GM12873 (cell line): Measurements from ENCODE around the gene VAMP5.

ENCODE experiments used
- TF ChIP-seq, protein P1 (sequence below): IDR thresholded peaks from 2 replicates; pipeline ENCODE4 v1.5.1; 2012; ENCODE audit warnings: low read depth, mild to moderate bottlenecking, moderate library complexity, low read length, control low read depth; ENCODE audit not compliant: insufficient read depth; ENCODE audit errors: missing control alignments

Gene VAMP5

DNA sequence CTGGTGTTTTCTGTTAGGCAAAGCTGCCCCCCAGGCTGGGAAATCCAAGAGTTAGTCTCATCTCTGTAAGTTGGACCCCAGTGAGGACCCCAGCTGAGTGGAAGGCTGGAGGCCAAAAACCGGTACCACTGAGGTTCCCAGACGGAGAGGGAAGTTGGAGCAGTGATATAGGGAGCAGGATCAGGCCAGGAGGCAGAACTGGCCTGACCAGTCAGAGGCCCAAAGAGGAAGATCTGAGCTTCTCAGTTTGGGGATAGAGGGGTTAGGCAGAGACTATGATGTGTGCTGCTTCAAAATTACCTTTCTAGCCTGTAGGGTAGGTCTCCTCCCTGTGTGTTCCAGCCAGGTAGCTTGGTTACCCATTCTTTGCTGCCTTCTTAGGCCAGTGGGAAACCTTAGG is 6.7 kb downstream of the VAMP5 start:
- TF ChIP-seq, protein P1, sequence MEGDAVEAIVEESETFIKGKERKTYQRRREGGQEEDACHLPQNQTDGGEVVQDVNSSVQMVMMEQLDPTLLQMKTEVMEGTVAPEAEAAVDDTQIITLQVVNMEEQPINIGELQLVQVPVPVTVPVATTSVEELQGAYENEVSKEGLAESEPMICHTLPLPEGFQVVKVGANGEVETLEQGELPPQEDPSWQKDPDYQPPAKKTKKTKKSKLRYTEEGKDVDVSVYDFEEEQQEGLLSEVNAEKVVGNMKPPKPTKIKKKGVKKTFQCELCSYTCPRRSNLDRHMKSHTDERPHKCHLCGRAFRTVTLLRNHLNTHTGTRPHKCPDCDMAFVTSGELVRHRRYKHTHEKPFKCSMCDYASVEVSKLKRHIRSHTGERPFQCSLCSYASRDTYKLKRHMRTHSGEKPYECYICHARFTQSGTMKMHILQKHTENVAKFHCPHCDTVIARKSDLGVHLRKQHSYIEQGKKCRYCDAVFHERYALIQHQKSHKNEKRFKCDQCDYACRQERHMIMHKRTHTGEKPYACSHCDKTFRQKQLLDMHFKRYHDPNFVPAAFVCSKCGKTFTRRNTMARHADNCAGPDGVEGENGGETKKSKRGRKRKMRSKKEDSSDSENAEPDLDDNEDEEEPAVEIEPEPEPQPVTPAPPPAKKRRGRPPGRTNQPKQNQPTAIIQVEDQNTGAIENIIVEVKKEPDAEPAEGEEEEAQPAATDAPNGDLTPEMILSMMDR, result no peak

DNA sequence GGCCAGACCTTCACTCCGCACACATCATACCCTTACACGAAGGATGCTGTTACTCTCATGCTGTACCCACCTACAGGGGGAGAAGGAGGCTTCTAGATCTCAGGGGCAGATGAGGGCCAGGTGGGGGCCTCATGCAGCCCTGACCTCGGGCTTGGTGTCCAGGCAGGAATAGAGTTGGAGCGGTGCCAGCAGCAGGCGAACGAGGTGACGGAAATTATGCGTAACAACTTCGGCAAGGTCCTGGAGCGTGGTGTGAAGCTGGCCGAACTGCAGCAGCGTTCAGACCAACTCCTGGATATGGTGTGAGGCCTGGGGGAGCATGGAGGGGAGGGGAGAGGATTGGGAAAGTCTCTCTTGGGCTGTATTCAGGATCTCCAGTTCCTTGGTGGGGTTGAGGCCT is 7.3 kb downstream of the VAMP5 start:
- TF ChIP-seq, protein P1, result no peak

DNA sequence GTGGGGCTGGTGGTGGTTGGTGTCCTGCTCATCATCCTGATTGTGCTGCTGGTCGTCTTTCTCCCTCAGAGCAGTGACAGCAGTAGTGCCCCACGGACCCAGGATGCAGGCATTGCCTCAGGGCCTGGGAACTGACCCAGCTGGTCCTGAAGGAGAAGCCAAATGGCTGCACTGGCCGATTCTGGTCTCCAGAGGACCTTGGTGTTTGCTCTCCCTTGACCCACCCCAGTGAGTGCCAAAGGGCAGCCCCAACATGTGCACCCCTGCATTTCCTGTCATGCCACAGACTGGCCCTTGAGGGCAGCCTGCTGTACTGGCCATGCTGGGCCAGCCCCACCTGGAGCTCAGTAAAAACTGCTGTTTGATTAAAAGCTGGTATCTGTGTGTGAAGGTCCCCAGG is 8.8 kb downstream of the VAMP5 start:
- TF ChIP-seq, protein P1, result no peak

DNA sequence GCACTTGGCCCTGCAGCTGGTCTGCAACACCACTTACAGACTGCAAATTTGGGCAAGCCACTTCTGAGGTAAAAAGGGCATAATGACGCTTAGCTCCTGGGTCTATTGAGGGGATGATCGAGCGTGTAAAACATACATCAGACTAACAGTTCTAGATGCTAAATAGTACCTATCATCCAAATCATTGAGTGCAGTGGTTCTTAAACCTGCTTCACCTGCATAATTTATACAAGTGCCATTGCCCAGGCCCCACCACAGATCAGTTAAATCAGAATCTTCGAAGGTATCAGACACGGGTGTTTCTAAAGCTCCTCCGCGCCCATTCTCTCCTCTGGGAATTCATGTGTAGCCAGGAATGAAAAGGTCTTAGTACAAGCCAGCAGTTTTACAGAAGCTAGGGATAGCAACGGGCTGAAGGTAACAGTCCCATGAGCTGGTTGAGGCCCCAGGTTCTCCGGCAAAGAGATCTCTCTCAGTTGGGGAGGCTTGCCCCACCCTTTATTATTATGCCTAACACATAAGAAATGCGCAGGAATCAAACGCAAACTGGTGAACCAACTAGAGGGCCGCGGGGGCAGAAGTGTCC is 10.6 kb downstream of the VAMP5 start:
- TF ChIP-seq, protein P1, result no peak

DNA sequence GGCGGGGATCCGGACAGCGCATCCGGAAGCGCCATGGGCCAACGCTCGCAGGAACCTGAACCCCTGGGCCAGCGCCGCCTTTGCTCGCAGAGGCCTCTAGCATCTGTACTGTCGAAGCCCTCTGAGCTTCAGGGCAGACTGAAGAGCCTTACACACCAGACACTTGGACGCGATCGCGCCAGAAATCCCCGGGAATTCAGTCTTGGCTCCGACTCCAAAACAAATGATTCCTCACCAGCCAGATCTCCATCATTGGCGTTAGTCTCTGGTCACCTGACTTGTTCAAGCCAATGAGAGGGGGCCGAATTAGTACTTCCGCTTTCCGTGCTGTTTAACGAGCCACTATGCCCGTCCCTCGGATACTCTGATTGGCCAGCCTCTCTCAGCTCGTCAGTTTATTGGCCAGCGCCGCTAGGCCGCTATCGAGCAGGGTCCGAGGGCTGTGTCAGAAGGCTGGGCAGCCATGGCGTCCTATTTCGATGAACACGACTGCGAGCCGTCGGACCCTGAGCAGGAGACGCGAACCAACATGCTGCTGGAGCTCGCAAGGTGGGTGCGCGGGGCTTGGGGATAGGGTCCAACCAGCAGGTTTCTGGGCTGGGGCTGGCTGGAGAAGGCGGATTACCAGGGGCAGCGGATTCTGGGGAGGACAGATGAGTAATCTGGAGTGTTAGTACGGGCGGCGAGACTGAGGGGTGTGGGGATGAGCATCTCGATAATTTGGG is 11.2 kb downstream of the VAMP5 start, which contains the start of gene RNF181:
RNF181 (plus strand) TSS at position 445 of the 725 bp plus-strand sequence; CDS start at position 464, 19 bp downstream.
- TF ChIP-seq, protein P1, result no peak

DNA sequence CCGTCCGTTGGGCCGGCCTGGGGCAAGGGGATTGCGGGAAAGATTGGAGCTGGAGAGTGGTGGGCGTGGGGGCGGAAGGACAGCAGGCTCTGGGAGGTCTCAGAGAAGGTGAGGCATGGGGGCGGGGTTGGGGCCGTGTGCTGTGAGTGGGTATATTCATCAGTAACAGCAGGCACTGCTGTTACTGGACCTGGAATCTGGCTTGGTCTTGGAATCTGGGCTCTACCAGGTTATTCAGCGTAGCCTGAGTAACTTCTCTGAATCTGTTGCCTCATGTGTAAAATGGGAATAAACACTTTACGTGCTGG is 11.7 kb downstream of the VAMP5 start:
- TF ChIP-seq, protein P1, result no peak

DNA sequence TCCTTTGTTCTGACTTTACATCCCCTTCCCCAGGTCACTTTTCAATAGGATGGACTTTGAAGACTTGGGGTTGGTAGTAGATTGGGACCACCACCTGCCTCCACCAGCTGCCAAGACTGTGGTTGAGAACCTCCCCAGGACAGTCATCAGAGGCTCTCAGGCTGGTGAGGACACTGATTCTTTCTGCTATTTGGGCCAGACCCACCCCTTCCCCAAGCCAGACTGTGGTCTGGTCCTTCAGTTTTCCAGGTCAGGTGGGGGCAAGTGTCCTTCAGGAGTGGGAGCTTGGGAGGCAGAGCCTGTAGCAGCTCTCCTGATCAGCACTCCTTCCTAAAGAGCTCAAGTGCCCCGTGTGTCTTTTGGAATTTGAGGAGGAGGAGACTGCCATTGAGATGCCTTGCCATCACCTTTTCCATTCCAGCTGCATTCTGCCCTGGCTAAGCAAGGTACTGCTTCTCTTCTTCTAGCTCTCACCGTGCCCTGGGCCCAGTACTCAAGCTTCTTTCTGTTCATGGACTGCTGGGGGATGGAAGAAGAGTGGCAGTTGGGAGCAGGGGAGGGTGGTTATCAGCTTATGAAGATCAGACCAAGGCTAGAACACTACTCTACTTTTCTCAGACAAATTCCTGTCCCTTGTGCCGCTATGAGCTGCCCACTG is 12.4 kb downstream of the VAMP5 start:
- TF ChIP-seq, protein P1, result no peak
